ENCODE measurements around the gene METRN. TPM values are rescaled to one million over a fixed set of nuclear protein-coding genes. Genes with fewer than 3 reads are reported as not detected.

The METRN gene
- total RNA-seq, 2 donors from 2014 or later: 11.1 to 11.7 TPM

DNA sequence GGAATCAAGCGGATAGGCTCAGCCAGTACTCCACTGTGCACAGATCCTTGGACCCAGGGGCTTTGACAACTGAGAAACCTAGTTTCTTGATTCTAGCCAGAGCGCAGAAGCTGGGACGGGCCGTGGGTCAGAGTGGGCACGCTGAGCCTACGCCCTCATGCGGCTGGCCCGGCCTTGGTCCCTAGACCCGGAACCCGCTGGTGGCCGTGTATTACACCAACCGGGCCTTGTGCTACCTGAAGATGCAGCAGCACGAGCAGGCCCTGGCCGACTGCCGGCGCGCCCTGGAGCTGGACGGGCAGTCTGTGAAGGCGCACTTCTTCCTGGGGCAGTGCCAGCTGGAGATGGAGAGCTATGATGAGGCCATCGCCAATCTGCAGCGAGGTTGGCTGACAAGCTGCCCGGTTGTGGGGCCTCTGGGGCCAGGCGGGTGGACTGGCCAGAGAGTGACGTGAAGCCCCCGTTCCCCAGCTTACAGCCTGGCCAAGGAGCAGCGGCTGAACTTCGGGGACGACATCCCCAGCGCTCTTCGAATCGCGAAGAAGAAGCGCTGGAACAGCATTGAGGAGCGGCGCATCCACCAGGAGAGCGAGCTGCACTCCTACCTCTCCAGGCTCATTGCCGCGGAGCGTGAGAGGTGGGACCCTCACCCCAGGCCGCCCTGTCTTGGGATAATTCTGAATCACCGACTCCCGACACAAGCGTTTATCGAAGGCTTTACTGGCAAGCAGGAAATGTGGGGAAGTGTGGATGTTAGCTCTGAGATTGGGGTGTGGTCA is 33.8 kb upstream of the METRN start:
- Mint-ChIP-seq H3K27me3 (ENCODE audit: low read depth) (no peaks in the 10 kb centered on the region), H3K4me1 (ENCODE audit: low read depth) (peaks cover 43% of the 10 kb centered on the region), H3K4me3 (peak overlapping the region; percentile 84 to 87), H3K9me3 (no peaks in the 10 kb centered on the region), H3K36me3 (ENCODE audit: insufficient read depth in 2 of 2) (peaks cover 0 to 5% of the 10 kb centered on the region in 2 donors), H3K27ac (no peak overlapping the region)
- ATAC-seq (replicated peaks in 1 of 2) (no peak), DNase-seq (peak in 1 of 2 donors; percentile 38)

DNA sequence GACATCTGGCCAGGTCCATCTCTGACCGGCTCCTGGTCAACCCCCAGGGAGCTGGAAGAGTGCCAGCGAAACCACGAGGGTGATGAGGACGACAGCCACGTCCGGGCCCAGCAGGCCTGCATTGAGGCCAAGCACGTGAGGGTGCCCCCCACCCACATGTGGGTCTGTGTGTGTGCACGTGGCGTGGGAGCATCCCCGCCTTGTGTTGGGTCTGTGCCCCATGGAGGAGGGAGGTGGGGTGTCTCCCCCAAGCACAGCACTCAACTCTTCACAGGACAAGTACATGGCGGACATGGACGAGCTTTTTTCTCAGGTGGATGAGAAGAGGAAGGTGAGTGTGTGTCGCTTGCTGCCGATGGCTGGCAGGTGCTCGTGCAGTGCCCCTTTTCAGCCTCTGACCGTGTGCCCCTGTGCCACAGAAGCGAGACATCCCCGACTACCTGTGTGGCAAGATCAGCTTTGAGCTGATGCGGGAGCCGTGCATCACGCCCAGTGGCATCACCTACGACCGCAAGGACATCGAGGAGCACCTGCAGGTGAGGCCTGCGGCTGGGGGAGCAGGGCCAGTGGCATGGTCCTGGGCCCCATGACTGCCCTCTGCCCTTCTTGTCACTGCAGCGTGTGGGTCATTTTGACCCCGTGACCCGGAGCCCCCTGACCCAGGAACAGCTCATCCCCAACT is 33.0 kb upstream of the METRN start:
- no peaks in the 10 kb centered on the region for H3K9me3 Mint-ChIP-seq
- DNase-seq (no peak), ATAC-seq (replicated peaks in 1 of 2) (no peak)
- peak overlapping the region; percentile 84 to 87 for H3K4me3 Mint-ChIP-seq
- H3K36me3 Mint-ChIP-seq (ENCODE audit: insufficient read depth in 2 of 2): peaks cover 0 to 5% of the 10 kb centered on the region in 2 donors
- H3K27ac Mint-ChIP-seq: no peak overlapping the region
- H3K4me1 Mint-ChIP-seq (ENCODE audit: low read depth): peaks cover 47% of the 10 kb centered on the region
- H3K27me3 Mint-ChIP-seq (ENCODE audit: low read depth): no peaks in the 10 kb centered on the region

DNA sequence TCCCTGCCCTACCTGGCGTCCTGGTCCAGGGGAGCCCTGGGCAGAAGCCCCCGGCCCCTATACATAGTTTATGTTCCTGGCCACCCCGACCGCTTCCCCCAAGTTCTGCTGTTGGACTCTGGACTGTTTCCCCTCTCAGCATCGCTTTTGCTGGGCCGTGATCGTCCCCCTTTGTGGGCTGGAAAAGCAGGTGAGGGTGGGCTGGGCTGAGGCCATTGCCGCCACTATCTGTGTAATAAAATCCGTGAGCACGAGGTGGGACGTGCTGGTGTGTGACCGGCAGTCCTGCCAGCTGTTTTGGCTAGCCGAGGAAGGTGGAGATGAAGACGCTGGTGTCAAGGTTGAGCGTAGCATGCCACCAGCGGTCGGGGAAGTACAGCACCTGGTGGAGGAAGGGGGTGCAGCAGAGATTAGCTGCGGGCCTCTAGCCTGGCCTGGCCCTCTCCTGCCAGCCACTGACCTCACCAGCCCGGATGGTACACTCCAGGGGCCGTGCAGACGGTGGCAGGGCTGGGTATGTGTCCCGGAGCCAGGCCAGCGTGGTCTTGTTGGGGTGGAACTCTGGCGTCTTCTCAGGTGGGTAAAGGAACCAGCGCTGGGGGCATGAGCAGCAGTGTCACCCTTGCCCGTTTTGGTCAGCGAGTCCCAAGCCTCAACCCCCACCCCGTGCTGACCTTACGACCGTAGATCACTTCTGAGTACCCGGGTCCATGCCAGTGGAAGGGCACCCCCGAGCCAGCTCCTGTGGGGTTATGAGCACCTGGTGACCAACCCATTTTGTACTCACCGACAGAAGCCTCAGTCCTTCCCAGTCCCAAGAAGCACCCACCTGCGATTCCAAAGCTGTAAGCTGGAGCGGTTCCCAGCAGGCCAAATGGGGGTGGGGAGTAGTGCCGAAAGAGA is 32.2 kb upstream of the METRN start:
- Mint-ChIP-seq H3K27ac (no peak overlapping the region), H3K36me3 (ENCODE audit: insufficient read depth in 2 of 2) (peaks cover 0 to 5% of the 10 kb centered on the region in 2 donors), H3K4me1 (ENCODE audit: low read depth) (peaks cover 47% of the 10 kb centered on the region), H3K9me3 (no peaks in the 10 kb centered on the region), H3K4me3 (peak overlapping the region; percentile 84 to 87), H3K27me3 (ENCODE audit: low read depth) (no peaks in the 10 kb centered on the region)
- ATAC-seq (replicated peaks in 1 of 2) (no peak), DNase-seq (no peak)

DNA sequence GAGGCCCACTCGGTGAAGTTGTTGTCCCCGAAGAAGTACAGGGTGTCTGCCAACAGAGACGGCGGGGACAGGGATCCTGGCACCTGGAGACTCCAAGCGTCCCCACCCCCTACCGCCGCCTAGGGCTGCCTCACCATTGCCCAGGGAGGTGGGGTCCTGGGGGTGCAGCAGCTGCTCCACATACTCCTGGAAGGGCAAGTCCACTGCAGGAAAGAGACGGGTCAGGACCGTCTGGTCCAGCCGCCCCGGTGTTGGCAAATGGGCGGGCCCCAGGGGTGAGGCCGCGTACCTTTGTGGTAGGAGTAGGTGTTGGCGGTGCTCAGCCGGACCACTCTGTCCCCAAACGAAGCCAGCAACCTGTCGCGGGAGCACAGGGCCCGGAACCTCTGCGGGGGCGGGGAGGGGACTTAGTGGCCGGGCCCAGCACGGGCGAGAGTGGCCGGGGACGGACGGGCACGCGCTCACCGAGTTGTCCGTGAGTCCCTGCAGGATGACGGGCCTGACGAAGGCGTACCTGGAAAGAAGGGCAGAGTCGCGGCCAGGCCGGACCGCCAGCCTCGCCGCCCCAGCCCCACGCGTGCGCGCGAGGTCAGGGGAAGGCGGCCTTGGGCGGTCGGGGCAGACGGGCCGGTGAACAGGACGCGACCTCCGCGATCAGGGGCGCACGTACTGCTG is 31.4 kb upstream of the METRN start:
- H3K4me3 Mint-ChIP-seq: peak overlapping the region; percentile 84 to 87
- ATAC-seq (replicated peaks in 1 of 2) (no peak), DNase-seq (no peak)
- H3K27me3 Mint-ChIP-seq (ENCODE audit: low read depth): no peaks in the 10 kb centered on the region
- peaks cover 0 to 5% of the 10 kb centered on the region in 2 donors for H3K36me3 Mint-ChIP-seq (ENCODE audit: insufficient read depth in 2 of 2)
- H3K27ac Mint-ChIP-seq: no peak overlapping the region
- peaks cover 52% of the 10 kb centered on the region for H3K4me1 Mint-ChIP-seq (ENCODE audit: low read depth)
- no peaks in the 10 kb centered on the region for H3K9me3 Mint-ChIP-seq

DNA sequence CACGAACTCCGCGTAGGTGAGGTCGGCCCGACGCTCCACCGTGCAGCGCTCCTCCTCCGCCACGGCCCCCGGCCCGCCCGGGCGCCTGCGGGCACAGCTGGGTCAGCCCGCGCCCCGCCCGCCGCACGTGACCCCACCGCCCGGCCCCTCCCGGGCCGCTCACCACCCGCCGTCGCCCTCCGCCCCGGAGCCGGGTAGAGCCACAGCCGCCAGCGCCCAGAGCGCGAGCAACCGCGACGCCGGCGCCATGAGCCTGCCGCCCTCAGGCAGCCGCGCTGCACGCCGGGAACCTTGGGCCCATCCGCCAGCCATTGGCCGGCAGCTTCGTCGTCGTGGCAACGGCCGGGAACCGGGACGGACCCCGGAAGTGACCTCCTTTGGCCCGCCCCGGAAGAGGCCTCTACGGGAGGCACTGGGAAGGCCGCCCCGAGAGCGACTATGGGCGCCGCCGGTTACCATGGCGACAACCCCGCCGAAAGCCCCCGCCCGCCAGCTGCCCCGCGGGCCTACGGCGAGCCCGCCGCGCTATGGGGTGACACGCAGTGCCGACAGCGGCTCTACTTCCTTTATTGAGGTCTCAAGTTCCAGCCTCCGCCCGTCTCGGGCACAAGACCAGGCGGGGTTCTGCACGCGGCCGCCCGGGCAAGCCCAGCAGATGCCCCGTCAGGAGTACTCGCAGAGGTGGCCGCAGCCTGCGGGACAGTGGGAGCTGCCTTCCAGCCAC is 30.7 kb upstream of the METRN start, which contains the start of gene JMJD8:
TSS of gene JMJD8 (minus strand) at position 264 of the 724 bp plus-strand sequence. CDS start at position 249, 15 bp downstream.
- Mint-ChIP-seq H3K27me3 (ENCODE audit: low read depth) (no peaks in the 10 kb centered on the region), H3K9me3 (no peaks in the 10 kb centered on the region), H3K4me3 (peak within 1 kb of the TSS; percentile 84 to 88), H3K36me3 (ENCODE audit: insufficient read depth in 2 of 2) (peaks cover 0 to 5% of the 10 kb centered on the region in 2 donors), H3K4me1 (ENCODE audit: low read depth) (peaks cover 54% of the 10 kb centered on the region), H3K27ac (peak within 1 kb of the TSS; percentile 54)
- DNase-seq (peak; percentile 98), ATAC-seq (replicated peaks in 1 of 2) (peak; percentile 79 to 80)

DNA sequence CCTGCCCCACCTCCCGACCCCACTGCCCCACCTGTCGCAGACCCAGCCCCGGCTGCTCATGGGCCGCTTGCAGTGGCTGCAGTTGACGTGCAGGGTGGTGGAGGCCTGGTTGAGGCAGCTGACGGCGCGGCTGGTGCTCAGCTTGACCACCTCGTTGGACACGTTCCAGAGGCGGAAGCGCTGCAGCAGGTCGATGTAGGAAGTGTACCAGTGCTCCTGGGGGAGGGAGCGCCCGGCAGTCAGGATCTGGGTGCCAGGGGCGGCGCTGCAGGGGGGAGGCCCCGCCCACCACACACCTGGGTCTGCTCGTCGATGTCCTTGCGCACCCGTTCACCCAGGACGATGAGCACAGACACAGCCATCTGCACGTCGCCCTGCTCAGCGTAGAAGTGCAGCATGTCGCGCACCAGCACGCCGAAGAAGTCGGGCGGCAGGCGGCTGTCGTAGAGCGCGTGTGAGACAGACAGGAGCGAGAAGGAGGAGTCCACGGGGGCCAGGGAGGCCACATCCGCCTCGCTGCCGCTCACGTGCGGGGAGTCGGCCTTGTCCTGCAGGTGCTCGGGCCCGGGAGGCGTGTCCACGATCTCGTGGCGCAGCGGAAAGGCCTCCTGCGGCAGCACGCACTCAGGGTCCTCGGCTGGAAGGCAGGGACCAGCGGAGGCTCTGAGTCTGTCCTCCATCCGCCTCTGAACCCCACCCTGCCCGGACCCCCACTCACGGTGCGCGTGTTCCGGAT is 29.8 kb upstream of the METRN start:
- ATAC-seq (replicated peaks in 1 of 2) (no peak), DNase-seq (no peak)
- no peak overlapping the region for H3K27ac Mint-ChIP-seq
- H3K36me3 Mint-ChIP-seq (ENCODE audit: insufficient read depth in 2 of 2): peaks cover 0 to 5% of the 10 kb centered on the region in 2 donors
- H3K4me3 Mint-ChIP-seq: no peak overlapping the region
- peaks cover 56% of the 10 kb centered on the region for H3K4me1 Mint-ChIP-seq (ENCODE audit: low read depth)
- H3K9me3 Mint-ChIP-seq: no peaks in the 10 kb centered on the region
- H3K27me3 Mint-ChIP-seq (ENCODE audit: low read depth): no peaks in the 10 kb centered on the region

DNA sequence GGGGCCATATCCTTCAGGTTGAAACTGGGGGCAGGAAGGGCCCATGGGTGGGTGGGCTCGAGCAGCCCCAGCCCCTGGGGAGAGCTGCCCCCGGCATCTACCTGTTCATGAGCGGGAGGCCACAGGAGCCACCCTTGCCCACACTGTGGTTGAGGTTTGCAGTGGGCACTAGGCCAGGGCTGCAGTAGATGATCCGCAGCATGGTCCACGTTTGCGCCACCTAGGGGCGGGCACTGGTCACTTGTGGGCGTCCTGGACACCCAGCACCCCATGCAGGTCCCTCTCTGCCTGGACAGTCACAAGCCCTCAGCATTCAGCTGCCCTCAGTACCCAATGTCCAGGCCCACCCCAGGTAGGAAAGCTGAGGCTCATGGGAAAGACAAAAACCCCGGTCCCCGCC is 29.0 kb upstream of the METRN start:
- no peaks in the 10 kb centered on the region for H3K9me3 Mint-ChIP-seq
- H3K27me3 Mint-ChIP-seq (ENCODE audit: low read depth): no peaks in the 10 kb centered on the region
- H3K4me1 Mint-ChIP-seq (ENCODE audit: low read depth): peaks cover 54% of the 10 kb centered on the region
- ATAC-seq (replicated peaks in 1 of 2): no peak
- no peak overlapping the region for H3K27ac Mint-ChIP-seq
- H3K4me3 Mint-ChIP-seq: peak overlapping the region in 1 of 2 donors; percentile 39
- peak in 1 of 2 donors; percentile 35 for DNase-seq
- peaks cover 1 to 7% of the 10 kb centered on the region in 2 donors for H3K36me3 Mint-ChIP-seq (ENCODE audit: insufficient read depth in 2 of 2)

DNA sequence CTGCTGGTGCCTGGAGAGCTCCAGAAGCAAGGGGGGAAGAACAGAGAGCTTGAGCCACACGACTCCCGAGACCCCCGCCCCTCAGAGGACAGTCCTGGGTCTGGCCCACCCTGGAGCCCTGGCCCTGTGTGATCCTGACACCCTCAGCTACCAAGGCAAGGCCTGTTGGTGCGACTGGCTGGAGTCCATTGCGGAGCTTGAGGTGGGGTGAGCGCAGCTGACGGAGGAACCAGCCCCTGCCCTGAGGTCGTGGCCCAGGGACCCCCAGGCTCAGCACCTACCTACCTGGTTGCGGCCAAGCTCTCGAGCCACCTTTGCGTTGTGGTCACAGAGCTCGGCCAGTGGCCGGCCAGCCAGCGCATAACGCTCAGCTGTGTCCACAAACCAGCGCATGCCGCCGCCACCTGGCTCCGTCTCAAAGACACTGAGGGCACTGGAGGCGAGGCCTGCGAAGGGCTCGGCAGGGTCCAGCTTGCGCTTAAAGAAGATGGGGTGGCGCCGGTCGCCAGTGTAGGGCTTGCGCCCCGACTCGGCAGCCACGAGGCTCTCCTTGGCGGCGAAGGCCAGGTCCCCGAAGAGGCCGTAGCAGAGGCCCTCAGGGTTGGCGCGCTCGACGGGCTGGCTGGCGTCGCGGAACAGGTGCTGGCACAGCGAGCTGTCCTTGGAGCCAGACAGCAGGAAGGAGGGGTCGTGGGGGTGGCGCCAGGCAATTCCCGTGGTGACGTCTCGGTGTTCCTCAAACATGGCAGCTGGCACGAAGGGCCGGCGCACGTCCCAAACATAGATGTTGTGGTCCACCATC is 28.3 kb upstream of the METRN start:
- ATAC-seq (replicated peaks in 1 of 2): no peak

DNA sequence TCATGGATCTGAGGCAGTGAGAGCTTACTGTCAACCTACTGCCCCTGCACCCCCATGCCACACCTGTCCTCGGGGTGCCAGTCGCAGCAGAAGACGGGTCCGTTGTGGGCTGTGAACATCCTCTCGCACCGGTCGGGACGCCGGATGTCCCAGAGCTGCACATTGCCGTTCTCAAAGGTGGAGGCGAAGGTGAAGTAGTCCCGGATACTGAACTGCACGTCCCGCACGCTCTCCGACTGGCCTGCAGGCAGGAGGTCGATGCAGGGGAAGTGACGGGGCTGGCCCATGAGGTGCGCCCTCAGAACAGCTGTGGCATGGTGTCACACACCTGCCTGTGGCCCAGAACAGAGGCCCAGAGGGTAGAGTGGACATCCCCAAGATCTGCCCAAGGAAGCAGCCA is 27.4 kb upstream of the METRN start:
- ATAC-seq (replicated peaks in 1 of 2) (no peak), DNase-seq (no peak)
- Mint-ChIP-seq H3K27me3 (ENCODE audit: low read depth) (no peaks in the 10 kb centered on the region), H3K36me3 (ENCODE audit: insufficient read depth in 2 of 2) (peaks cover 1 to 3% of the 10 kb centered on the region in 2 donors), H3K9me3 (no peaks in the 10 kb centered on the region), H3K4me1 (ENCODE audit: low read depth) (peaks cover 39% of the 10 kb centered on the region), H3K4me3 (no peak overlapping the region), H3K27ac (no peak overlapping the region)

More for the DNA sequence above, 28.3 kb upstream of the METRN start:
- no peak overlapping the region for H3K4me3 Mint-ChIP-seq
- H3K9me3 Mint-ChIP-seq: no peaks in the 10 kb centered on the region
- no peak for DNase-seq
- peaks cover 47% of the 10 kb centered on the region for H3K4me1 Mint-ChIP-seq (ENCODE audit: low read depth)
- no peak overlapping the region for H3K27ac Mint-ChIP-seq
- no peaks in the 10 kb centered on the region for H3K27me3 Mint-ChIP-seq (ENCODE audit: low read depth)
- peaks cover 1 to 5% of the 10 kb centered on the region in 2 donors for H3K36me3 Mint-ChIP-seq (ENCODE audit: insufficient read depth in 2 of 2)

DNA sequence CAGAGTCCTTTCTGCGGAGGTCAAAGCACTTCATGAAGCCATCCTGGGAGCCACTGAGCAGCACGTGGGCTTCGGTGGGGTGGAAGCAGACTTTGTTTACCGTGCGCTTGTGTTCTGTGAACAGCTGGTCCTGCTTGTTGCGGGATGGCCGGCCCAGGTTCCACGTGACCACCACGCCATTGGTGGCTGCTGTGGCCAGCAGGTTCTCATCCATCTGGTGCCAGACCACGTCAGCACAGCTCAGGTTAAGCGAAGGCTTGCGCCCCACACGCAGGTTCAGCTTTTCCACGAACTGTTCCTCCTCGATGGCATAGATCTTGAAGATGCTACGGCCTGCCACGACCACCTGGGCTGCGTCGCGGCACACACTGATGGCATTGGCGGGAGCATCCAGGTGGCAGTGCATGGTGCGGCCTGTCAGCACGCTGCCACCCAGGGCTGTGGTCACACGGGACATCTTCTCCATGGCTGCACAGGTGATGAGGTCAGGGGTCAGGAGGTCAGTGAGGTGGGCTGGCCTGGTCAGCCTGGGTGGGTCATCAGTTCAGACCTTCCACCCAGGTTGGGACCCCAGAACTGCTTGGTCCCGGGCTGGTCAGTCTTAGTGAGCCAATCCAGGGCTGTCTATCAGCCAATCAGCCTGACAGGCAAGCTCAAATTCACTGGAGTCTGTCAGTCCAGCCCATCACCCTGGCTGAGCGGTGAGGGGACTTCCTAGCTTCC is 25.6 kb upstream of the METRN start:
- Mint-ChIP-seq H3K27ac (peak overlapping the region; percentile 93), H3K4me1 (ENCODE audit: low read depth) (peaks cover 28% of the 10 kb centered on the region), H3K9me3 (no peaks in the 10 kb centered on the region), H3K27me3 (ENCODE audit: low read depth) (no peaks in the 10 kb centered on the region), H3K36me3 (ENCODE audit: insufficient read depth in 2 of 2) (peaks cover 1% of the 10 kb centered on the region in 2 donors), H3K4me3 (peak overlapping the region; percentile 90 to 93)
- ATAC-seq (replicated peaks in 1 of 2) (no peak), DNase-seq (no peak)
